Progenitor cell of endocrine pancreas (in vitro differentiated cells): ENCODE measurements around the gene STAG1. TPM values are rescaled to one million over a fixed set of nuclear protein-coding genes. Genes with fewer than 3 reads are reported as not detected.

ENCODE experiments used
- DNase-seq: peaks from one replicate; pipeline ENCODE4 v3.0.0; 2021; ENCODE audit warnings: low spot score; ENCODE audit not compliant: unreplicated experiment
- H3K27ac Mint-ChIP-seq: 2 replicates; pipeline ENCODE4 v1.8.0; 2021; ENCODE audit warnings: mild to moderate bottlenecking, moderate library complexity, mixed read lengths
- H3K27me3 Mint-ChIP-seq: 2 replicates; pipeline ENCODE4 v1.8.0; 2021; ENCODE audit warnings: mixed read lengths
- H3K36me3 Mint-ChIP-seq: 2 replicates; pipeline ENCODE4 v1.8.0; 2022; ENCODE audit warnings: mixed read lengths; ENCODE audit not compliant: insufficient read depth
- H3K4me1 Mint-ChIP-seq: 2 replicates; pipeline ENCODE4 v1.8.0; 2021; ENCODE audit warnings: low read depth, mixed read lengths
- H3K4me3 Mint-ChIP-seq: 2 replicates; pipeline ENCODE4 v1.8.0; 2021; ENCODE audit warnings: low read depth, mild to moderate bottlenecking, moderate library complexity, mixed read lengths
- H3K9me3 Mint-ChIP-seq: 2 replicates; pipeline ENCODE4 v1.8.0; 2021; ENCODE audit warnings: low read depth, mixed read lengths
- CTCF ChIP-seq: fragments of 200-600 bp; sonication (generic); IDR thresholded peaks from one replicate; pipeline ENCODE4 v1.5.0; 2021; ENCODE audit warnings: antibody characterized with exemption, mild to moderate bottlenecking; ENCODE audit not compliant: unreplicated experiment
- total RNA-seq: library from RNA; stranded (reverse); gene quantifications from 2 replicates; pipeline ENCODE4 v1.2.1, GENCODE V29; 2021

STAG1 gene
- total RNA-seq, 1 donor from 2014 or later: 46.4 TPM

- no peak for TF ChIP-seq CTCF
- H3K4me1 Mint-ChIP-seq: peaks cover 2% of the 10 kb centered on the region
- peaks cover 6% of the 10 kb centered on the region for H3K27me3 Mint-ChIP-seq
- no peak overlapping the region for H3K4me3 Mint-ChIP-seq
- H3K9me3 Mint-ChIP-seq: no peaks in the 10 kb centered on the region
- no peak for DNase-seq
- no peaks in the 10 kb centered on the region for H3K36me3 Mint-ChIP-seq
- no peak overlapping the region for H3K27ac Mint-ChIP-seq
Observed at GRCh38 chr3:136787349-136787748, 35.2 kb upstream of the STAG1 start.

GRCh38 chr3:136783708-136784191 lies 31.6 kb upstream of the STAG1 start:
- H3K4me1 Mint-ChIP-seq: peaks cover 2% of the 10 kb centered on the region

GRCh38 chr3:136780741-136781140 lies 28.6 kb upstream of the STAG1 start:
- no peak for TF ChIP-seq CTCF
- no peak overlapping the region for H3K27ac Mint-ChIP-seq
- no peaks in the 10 kb centered on the region for H3K4me1 Mint-ChIP-seq
- DNase-seq: no peak
- H3K4me3 Mint-ChIP-seq: no peak overlapping the region
- H3K36me3 Mint-ChIP-seq: no peaks in the 10 kb centered on the region
- H3K9me3 Mint-ChIP-seq: no peaks in the 10 kb centered on the region
- H3K27me3 Mint-ChIP-seq: peaks cover 2% of the 10 kb centered on the region

More at GRCh38 chr3:136783708-136784191, 31.6 kb upstream of the STAG1 start:
- no peaks in the 10 kb centered on the region for H3K9me3 Mint-ChIP-seq
- no peak overlapping the region for H3K27ac Mint-ChIP-seq
- TF ChIP-seq CTCF: no peak
- DNase-seq: no peak
- no peak overlapping the region for H3K4me3 Mint-ChIP-seq
- peaks cover 2% of the 10 kb centered on the region for H3K27me3 Mint-ChIP-seq
- no peaks in the 10 kb centered on the region for H3K36me3 Mint-ChIP-seq

GRCh38 chr3:136778865-136779264 lies 26.7 kb upstream of the STAG1 start:
- Mint-ChIP-seq H3K4me3 (no peak overlapping the region), H3K9me3 (no peaks in the 10 kb centered on the region), H3K27me3 (no peaks in the 10 kb centered on the region), H3K27ac (no peak overlapping the region), H3K4me1 (no peaks in the 10 kb centered on the region), H3K36me3 (no peaks in the 10 kb centered on the region)
- no peak for DNase-seq
- TF ChIP-seq CTCF: no peak

GRCh38 chr3:136772709-136773108 lies 20.5 kb upstream of the STAG1 start:
- DNase-seq: no peak
- H3K27me3 Mint-ChIP-seq: no peaks in the 10 kb centered on the region
- H3K4me3 Mint-ChIP-seq: no peak overlapping the region
- TF ChIP-seq CTCF: no peak
- H3K27ac Mint-ChIP-seq: no peak overlapping the region
- no peaks in the 10 kb centered on the region for H3K9me3 Mint-ChIP-seq
- H3K36me3 Mint-ChIP-seq: no peaks in the 10 kb centered on the region
- no peaks in the 10 kb centered on the region for H3K4me1 Mint-ChIP-seq
